Measurements from ENCODE around the gene EHBP1L1.

- TF ChIP-seq EZH2 (IDR thresholded peaks at IDR 0.05): no peak
- no peak for TF ChIP-seq POLR2AphosphoS5 (IDR thresholded peaks at IDR 0.05; ENCODE audit: borderline replicate concordance, low read depth, low read length)
- TF ChIP-seq FOXP2 (optimal IDR thresholded peaks at IDR 0.05; ENCODE audit: control extremely low read depth, extremely low read length, insufficient read depth): no peak
Measured at GRCh38 chr11:65538915-65539743, 36.7 kb upstream of the EHBP1L1 start.
